Effector memory CD4-positive, alpha-beta T cell (primary cell): Measurements from ENCODE around the gene CTDP1.

Experiments used
- DNase-seq, 3 donors: peaks; one replicate each; pipeline ENCODE4 v3.0.0-alpha.2; 2020
- H3K27ac ChIP-seq: 2 replicates; pipeline ENCODE4 v1.7.0; 2013; ENCODE audit warnings: mild to moderate bottlenecking, low read length, moderate library complexity; ENCODE audit not compliant: insufficient read depth, poor library complexity, severe bottlenecking
- H3K27me3 ChIP-seq: replicated peaks from 2 replicates; pipeline ENCODE4 v1.7.0; 2013; ENCODE audit warnings: mild to moderate bottlenecking, low read length; ENCODE audit not compliant: insufficient read depth, control insufficient read depth, poor library complexity, severe bottlenecking
- H3K36me3 ChIP-seq: 2 replicates; pipeline ENCODE4 v1.7.0; 2013; ENCODE audit warnings: mild to moderate bottlenecking, low read length, moderate library complexity; ENCODE audit not compliant: control insufficient read depth, insufficient read depth
- H3K4me1 ChIP-seq: 2 replicates; pipeline ENCODE4 v1.7.0; 2013; ENCODE audit warnings: low read length, mild to moderate bottlenecking; ENCODE audit not compliant: control insufficient read depth, insufficient read depth, poor library complexity, severe bottlenecking
- H3K4me3 ChIP-seq: 2 replicates; pipeline ENCODE4 v1.7.0; 2013; ENCODE audit warnings: low read length, low read depth, mild to moderate bottlenecking; ENCODE audit not compliant: insufficient read depth, poor library complexity, severe bottlenecking
- H3K9me3 ChIP-seq: 2 replicates; pipeline ENCODE4 v1.7.0; 2013; ENCODE audit warnings: mild to moderate bottlenecking, low read length, moderate library complexity; ENCODE audit not compliant: control insufficient read depth

Gene CTDP1

GRCh38 chr18:79637921-79638909, 41.4 kb upstream of the CTDP1 start:
- H3K27me3 ChIP-seq, result no peaks in the 10 kb centered on the region
- no peaks in the 10 kb centered on the region for H3K4me1 ChIP-seq
- H3K4me3 ChIP-seq, result no peak overlapping the region
- H3K36me3 ChIP-seq, result no peaks in the 10 kb centered on the region
- DNase-seq, result no peak
- no peak overlapping the region for H3K27ac ChIP-seq
- H3K9me3 ChIP-seq, result no peaks in the 10 kb centered on the region

GRCh38 chr18:79639072-79639829, 40.4 kb upstream of the CTDP1 start:
- H3K36me3 ChIP-seq, result no peaks in the 10 kb centered on the region
- H3K4me1 ChIP-seq, result peaks cover 4% of the 10 kb centered on the region
- no peak for DNase-seq
- no peak overlapping the region for H3K4me3 ChIP-seq
- H3K27me3 ChIP-seq, result no peaks in the 10 kb centered on the region
- H3K9me3 ChIP-seq, result no peaks in the 10 kb centered on the region
- H3K27ac ChIP-seq, result no peak overlapping the region

GRCh38 chr18:79640064-79640672, 39.4 kb upstream of the CTDP1 start:
- Histone ChIP-seq H3K9me3 (no peaks in the 10 kb centered on the region), H3K36me3 (no peaks in the 10 kb centered on the region), H3K4me1 (peaks cover 4% of the 10 kb centered on the region), H3K4me3 (no peak overlapping the region), H3K27ac (no peak overlapping the region), H3K27me3 (no peaks in the 10 kb centered on the region)
- DNase-seq, result no peak

- H3K9me3 ChIP-seq, result no peaks in the 10 kb centered on the region
- H3K4me3 ChIP-seq, result no peak overlapping the region
- DNase-seq, result no peak
- H3K36me3 ChIP-seq, result no peaks in the 10 kb centered on the region
- H3K4me1 ChIP-seq, result peaks cover 4% of the 10 kb centered on the region
- H3K27me3 ChIP-seq, result no peaks in the 10 kb centered on the region
- no peak overlapping the region for H3K27ac ChIP-seq
Measured at GRCh38 chr18:79640875-79641274, 38.7 kb upstream of the CTDP1 start.

GRCh38 chr18:79641722-79642497, 37.7 kb upstream of the CTDP1 start:
- Histone ChIP-seq H3K4me1 (peaks cover 4% of the 10 kb centered on the region), H3K27me3 (no peaks in the 10 kb centered on the region), H3K4me3 (no peak overlapping the region), H3K27ac (no peak overlapping the region), H3K9me3 (no peaks in the 10 kb centered on the region), H3K36me3 (no peaks in the 10 kb centered on the region)
- DNase-seq, result no peak

- Histone ChIP-seq H3K4me3 (no peak overlapping the region), H3K4me1 (peaks cover 4% of the 10 kb centered on the region), H3K27ac (no peak overlapping the region), H3K36me3 (no peaks in the 10 kb centered on the region), H3K27me3 (no peaks in the 10 kb centered on the region), H3K9me3 (no peaks in the 10 kb centered on the region)
- no peak for DNase-seq
Measured at GRCh38 chr18:79642626-79643025, 37.0 kb upstream of the CTDP1 start.

- Histone ChIP-seq H3K36me3 (no peaks in the 10 kb centered on the region), H3K4me3 (no peak overlapping the region), H3K27me3 (no peaks in the 10 kb centered on the region), H3K4me1 (peaks cover 4% of the 10 kb centered on the region), H3K9me3 (no peaks in the 10 kb centered on the region), H3K27ac (no peak overlapping the region)
- no peak for DNase-seq
Measured at GRCh38 chr18:79643054-79643984, 36.3 kb upstream of the CTDP1 start.

- peak; percentile 25 to 56 (median 41) for DNase-seq
- no peak overlapping the region for H3K4me3 ChIP-seq
- H3K36me3 ChIP-seq, result no peaks in the 10 kb centered on the region
- H3K27me3 ChIP-seq, result no peaks in the 10 kb centered on the region
- peaks cover 4% of the 10 kb centered on the region for H3K4me1 ChIP-seq
- H3K9me3 ChIP-seq, result no peaks in the 10 kb centered on the region
- no peak overlapping the region for H3K27ac ChIP-seq
Measured at GRCh38 chr18:79644006-79644665, 35.5 kb upstream of the CTDP1 start.
